GM12891 (cell line): ENCODE measurements around the gene BTBD9.
"Not testable (repeated sequence)": the region's sequence is repeated elsewhere in the genome, so short reads cannot be mapped to it uniquely, and the experiment has no call there.

Experiments
- DNase-seq: peaks from one replicate; pipeline ENCODE4 v3.0.0; 2011; ENCODE audit warnings: low spot score; ENCODE audit not compliant: insufficient read length
- FAIRE-seq: peaks from 2 replicates; lab custom pipeline; 2011; peaks lifted over from hg19 to GRCh38; lab: Jason Lieb, UNC
- PAX5 ChIP-seq: IDR thresholded peaks from 2 replicates; pipeline ENCODE4 v1.6.1; 2011; ENCODE audit warnings: low read length, moderate library complexity, mild to moderate bottlenecking; ENCODE audit not compliant: insufficient read depth, severe bottlenecking
- POLR2A ChIP-seq: IDR thresholded peaks from 2 replicates; pipeline ENCODE4 v1.6.1; 2011; ENCODE audit warnings: low read depth, low read length, control low read depth
- POLR2AphosphoS5 ChIP-seq: IDR thresholded peaks from 2 replicates; pipeline ENCODE4 v1.6.1; 2011; ENCODE audit warnings: low read depth, low read length, control low read depth
- POU2F2 ChIP-seq: IDR thresholded peaks from 2 replicates; pipeline ENCODE4 v1.6.1; 2011; ENCODE audit warnings: low read depth, mild to moderate bottlenecking, control low read depth, low read length, moderate library complexity
- SPI1 ChIP-seq: IDR thresholded peaks from 2 replicates; pipeline ENCODE4 v1.6.1; 2011; ENCODE audit warnings: low read depth, low read length, control low read depth
- TAF1 ChIP-seq: IDR thresholded peaks from 2 replicates; pipeline ENCODE4 v1.6.1; 2011; ENCODE audit warnings: low read depth, low read length, control low read depth

BTBD9 gene

GRCh38 chr6:38353310-38354036, 286.3 kb downstream of the BTBD9 start:
- TF ChIP-seq SPI1 (no peak), PAX5 (no peak), POLR2A (no peak), TAF1 (no peak), POU2F2 (no peak), POLR2AphosphoS5 (no peak)

GRCh38 chr6:38352636-38353035, 287.1 kb downstream of the BTBD9 start:
- TF ChIP-seq POLR2A (no peak), POLR2AphosphoS5 (no peak), POU2F2 (no peak), TAF1 (no peak), PAX5 (no peak), SPI1 (no peak)
- FAIRE-seq (no peak), DNase-seq (no peak)

More at GRCh38 chr6:38353310-38354036, 286.3 kb downstream of the BTBD9 start:
- DNase-seq (no peak), FAIRE-seq (no peak)

DNA sequence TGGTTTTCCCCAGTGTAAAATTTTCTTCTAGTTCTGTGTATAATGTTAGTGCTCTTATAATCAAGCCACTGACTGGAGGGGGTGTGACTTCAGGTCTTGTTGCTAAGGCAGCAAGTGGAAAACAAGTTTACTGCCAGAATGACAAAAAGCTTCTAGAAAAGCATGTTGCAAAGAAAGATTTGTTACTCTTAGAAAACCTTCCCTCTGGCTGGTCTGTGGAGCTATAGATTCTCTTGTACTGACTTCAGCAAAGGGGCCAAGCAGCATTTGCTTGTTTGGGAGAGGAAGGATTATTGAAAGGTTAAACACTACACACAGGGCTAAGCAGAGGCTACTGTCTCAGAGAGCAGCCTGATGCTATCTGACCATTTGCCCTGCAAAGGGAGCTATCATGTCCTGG, 288.8 kb downstream of the BTBD9 start:
- FAIRE-seq (no peak), DNase-seq (no peak)
- TF ChIP-seq TAF1 = no peak
- no peak for TF ChIP-seq POLR2AphosphoS5
- TF ChIP-seq PAX5 = no peak
- TF ChIP-seq POU2F2 = no peak
- no peak for TF ChIP-seq POLR2A
- TF ChIP-seq SPI1 = no peak

- FAIRE-seq = no peak
- DNase-seq = no peak
- no peak for TF ChIP-seq POLR2AphosphoS5
- no peak for TF ChIP-seq PAX5
- no peak for TF ChIP-seq SPI1
- no peak for TF ChIP-seq POU2F2
- TF ChIP-seq TAF1 = no peak
- TF ChIP-seq POLR2A = no peak
These were observed 289.5 kb downstream of the BTBD9 start for GRCh38 chr6:38350220-38350619.

GRCh38 chr6:38349795-38350194, 289.9 kb downstream of the BTBD9 start:
- FAIRE-seq (no peak), DNase-seq (no peak)
- TF ChIP-seq POU2F2 = no peak
- no peak for TF ChIP-seq POLR2AphosphoS5
- no peak for TF ChIP-seq SPI1
- TF ChIP-seq TAF1 = no peak
- no peak for TF ChIP-seq PAX5
- TF ChIP-seq POLR2A = no peak

DNA sequence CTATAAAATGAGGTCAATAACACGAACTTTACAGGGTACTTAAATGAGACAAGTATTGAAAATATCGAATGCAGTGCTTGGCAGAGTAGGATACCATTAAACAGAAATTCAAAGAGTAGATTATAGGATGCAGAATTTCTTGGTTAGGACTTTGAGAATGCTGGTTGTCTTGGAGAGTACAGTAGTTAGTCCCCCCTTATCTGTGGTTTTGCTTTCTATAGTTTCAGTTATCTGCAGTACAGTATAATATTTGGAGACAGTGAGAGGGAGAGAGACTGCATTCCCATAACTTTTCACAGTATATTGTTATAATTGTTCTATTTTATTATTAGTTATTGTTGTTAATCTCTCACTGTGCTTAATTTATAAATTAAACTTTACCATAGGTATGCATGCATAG, 290.5 kb downstream of the BTBD9 start:
- TF ChIP-seq SPI1 = no peak
- no peak for TF ChIP-seq PAX5
- TF ChIP-seq POLR2AphosphoS5 = no peak
- TF ChIP-seq POU2F2 = no peak
- TF ChIP-seq TAF1 = no peak
- no peak for TF ChIP-seq POLR2A
- FAIRE-seq = no peak
- DNase-seq = no peak

DNA sequence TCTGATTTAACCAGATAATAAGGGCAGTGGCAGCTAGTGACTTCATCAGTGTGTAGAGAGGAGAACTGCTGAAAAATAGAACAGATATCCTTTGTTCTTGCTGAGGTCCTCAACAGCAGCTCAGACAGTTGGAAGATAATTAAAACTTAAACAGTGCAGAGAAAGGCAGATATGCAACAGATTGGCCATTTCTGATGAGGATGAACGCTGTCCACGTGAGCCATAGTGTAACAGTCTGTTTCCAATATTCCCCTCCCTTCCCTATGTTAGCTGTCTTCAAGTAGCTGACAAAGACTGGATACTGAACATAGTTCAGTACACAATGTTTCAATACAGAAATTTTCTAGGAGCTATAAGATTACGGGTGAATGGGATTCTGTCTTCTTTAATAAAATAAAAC, 291.4 kb downstream of the BTBD9 start:
- FAIRE-seq = no peak
- no peak for DNase-seq
- no peak for TF ChIP-seq SPI1
- no peak for TF ChIP-seq POLR2AphosphoS5
- TF ChIP-seq POU2F2 = no peak
- no peak for TF ChIP-seq PAX5

DNA sequence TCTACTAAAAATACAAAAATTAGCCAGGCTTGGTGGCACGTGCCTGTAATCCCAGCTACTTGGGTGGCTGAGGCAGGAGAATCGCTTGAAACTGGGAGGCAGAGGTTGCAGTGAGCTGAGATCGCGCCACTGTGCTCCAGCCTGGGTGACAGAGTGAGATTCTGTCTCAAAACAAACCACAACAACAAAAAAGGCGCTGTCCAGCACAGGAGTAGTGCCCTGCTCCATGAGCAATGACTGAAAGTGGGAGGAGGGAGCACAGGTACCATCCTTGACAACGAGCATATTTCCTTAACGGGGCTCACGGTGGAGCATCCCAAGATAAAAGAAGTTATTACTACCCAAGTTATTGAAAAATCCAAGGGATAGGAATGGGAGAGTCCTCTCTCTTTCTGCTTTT, 291.9 kb downstream of the BTBD9 start:
- not testable (repeated sequence) for DNase-seq, FAIRE-seq

DNA sequence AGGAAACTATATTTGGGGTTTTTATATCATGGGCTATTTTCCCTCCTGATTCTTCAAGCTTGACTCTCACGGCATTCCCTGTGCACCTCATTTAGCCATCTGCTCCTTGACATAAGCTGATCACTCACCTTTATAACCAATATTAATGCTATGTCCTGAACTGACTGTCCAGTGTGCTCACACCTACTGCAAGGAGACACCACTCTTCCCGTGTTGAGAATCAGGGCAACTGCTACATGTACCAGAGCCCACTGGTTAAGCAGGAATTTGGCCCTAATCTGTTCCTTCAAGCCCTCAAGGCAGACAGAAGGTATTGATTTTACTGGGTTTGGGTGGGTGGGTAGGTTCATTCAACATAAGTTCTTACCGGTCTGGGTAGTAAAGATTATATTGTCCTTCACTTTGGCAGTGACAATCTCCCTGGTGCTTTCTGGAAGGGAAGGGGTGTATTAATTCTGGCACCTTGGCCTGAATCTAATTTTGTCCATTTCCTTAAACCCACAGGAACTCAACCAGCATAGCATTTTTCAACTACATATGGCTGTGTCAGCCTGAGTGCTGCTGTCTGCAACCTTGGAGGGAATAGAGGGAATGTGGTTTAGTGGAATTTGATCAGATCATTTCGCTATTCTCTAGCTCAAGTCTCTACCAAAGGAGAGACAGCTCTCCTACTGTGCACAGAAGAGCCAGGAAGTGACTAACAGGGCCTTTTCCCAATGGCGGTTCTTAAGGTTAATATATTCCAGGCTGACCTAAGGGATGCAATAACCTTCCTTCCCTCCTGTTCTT, 293.2 kb downstream of the BTBD9 start:
- FAIRE-seq = no peak
- DNase-seq = no peak
- TF ChIP-seq POLR2AphosphoS5 = no peak
- no peak for TF ChIP-seq PAX5
- TF ChIP-seq POLR2A = no peak
- no peak for TF ChIP-seq TAF1
- TF ChIP-seq POU2F2 = no peak
- no peak for TF ChIP-seq SPI1

- DNase-seq = no peak
These were observed 294.1 kb downstream of the BTBD9 start for GRCh38 chr6:38345586-38345985.

More at GRCh38 chr6:38345586-38345985, 294.1 kb downstream of the BTBD9 start:
- TF ChIP-seq PAX5 = no peak
- TF ChIP-seq POU2F2 = no peak
- TF ChIP-seq SPI1 = no peak
- no peak for TF ChIP-seq TAF1
- no peak for TF ChIP-seq POLR2A
- TF ChIP-seq POLR2AphosphoS5 = no peak
- no peak for FAIRE-seq
